Measurements from ENCODE around the gene PDE8B. TPM values are rescaled to one million over a fixed set of nuclear protein-coding genes. Genes with fewer than 3 reads are reported as not detected.

PDE8B gene
- total RNA-seq, 2 donors from 2014 or later: not detected

GRCh38 chr5:77301447-77301883 is 91.0 kb downstream of the PDE8B start:
- peaks cover 20 to 44% of the 10 kb centered on the region in 2 donors for H3K27me3 Mint-ChIP-seq
- H3K27ac Mint-ChIP-seq: no peak overlapping the region
- no peaks in the 10 kb centered on the region for H3K4me1 Mint-ChIP-seq (ENCODE audit: low read depth in 2 of 2)

GRCh38 chr5:77302247-77302646 is 91.8 kb downstream of the PDE8B start:
- H3K9me3 Mint-ChIP-seq: no peaks in the 10 kb centered on the region
- no peaks in the 10 kb centered on the region for H3K4me1 Mint-ChIP-seq (ENCODE audit: low read depth in 2 of 2)
- no peak overlapping the region for H3K27ac Mint-ChIP-seq
- no peak overlapping the region for H3K4me3 Mint-ChIP-seq
- H3K36me3 Mint-ChIP-seq: no peaks in the 10 kb centered on the region
- ATAC-seq (no peak), DNase-seq (ENCODE audit: low spot score) (no peak)
- H3K27me3 Mint-ChIP-seq: peaks cover 22 to 42% of the 10 kb centered on the region in 2 donors

More at GRCh38 chr5:77301447-77301883, 91.0 kb downstream of the PDE8B start:
- no peak for DNase-seq (ENCODE audit: low spot score)
- ATAC-seq: no peak
- Mint-ChIP-seq H3K9me3 (no peaks in the 10 kb centered on the region), H3K4me3 (no peak overlapping the region), H3K36me3 (no peaks in the 10 kb centered on the region)

- DNase-seq (ENCODE audit: low spot score) (no peak), ATAC-seq (no peak)
- Mint-ChIP-seq H3K27me3 (peaks cover 21 to 41% of the 10 kb centered on the region in 2 donors), H3K27ac (no peak overlapping the region), H3K4me1 (ENCODE audit: low read depth in 2 of 2) (no peaks in the 10 kb centered on the region), H3K36me3 (no peaks in the 10 kb centered on the region), H3K4me3 (no peak overlapping the region), H3K9me3 (no peaks in the 10 kb centered on the region)
Measured at GRCh38 chr5:77302653-77303052, 92.2 kb downstream of the PDE8B start.

GRCh38 chr5:77304388-77304787 is 93.9 kb downstream of the PDE8B start:
- DNase-seq (ENCODE audit: low spot score) (no peak), ATAC-seq (no peak)
- Mint-ChIP-seq H3K4me1 (ENCODE audit: low read depth in 2 of 2) (no peaks in the 10 kb centered on the region), H3K9me3 (no peaks in the 10 kb centered on the region), H3K4me3 (no peak overlapping the region), H3K27ac (no peak overlapping the region), H3K36me3 (no peaks in the 10 kb centered on the region), H3K27me3 (peaks cover 19 to 32% of the 10 kb centered on the region in 2 donors)

- no peaks in the 10 kb centered on the region for H3K36me3 Mint-ChIP-seq
- ATAC-seq (peak; percentile 20 to 41), DNase-seq (ENCODE audit: low spot score) (no peak)
- H3K4me3 Mint-ChIP-seq: no peak overlapping the region
- no peak overlapping the region for H3K27ac Mint-ChIP-seq
- no peaks in the 10 kb centered on the region for H3K9me3 Mint-ChIP-seq
- H3K27me3 Mint-ChIP-seq: peaks cover 19 to 32% of the 10 kb centered on the region in 2 donors
- H3K4me1 Mint-ChIP-seq (ENCODE audit: low read depth in 2 of 2): no peaks in the 10 kb centered on the region
Measured at GRCh38 chr5:77305222-77305846, 94.9 kb downstream of the PDE8B start.

- DNase-seq (ENCODE audit: low spot score) (no peak), ATAC-seq (no peak)
- no peaks in the 10 kb centered on the region for H3K36me3 Mint-ChIP-seq
- no peak overlapping the region for H3K4me3 Mint-ChIP-seq
- no peak overlapping the region for H3K27ac Mint-ChIP-seq
- H3K27me3 Mint-ChIP-seq: peaks cover 19 to 32% of the 10 kb centered on the region in 2 donors
- no peaks in the 10 kb centered on the region for H3K9me3 Mint-ChIP-seq
- H3K4me1 Mint-ChIP-seq (ENCODE audit: low read depth in 2 of 2): no peaks in the 10 kb centered on the region
Measured at GRCh38 chr5:77305956-77306355, 95.5 kb downstream of the PDE8B start.

GRCh38 chr5:77306531-77306930 is 96.1 kb downstream of the PDE8B start:
- no peak for ATAC-seq
- H3K9me3 Mint-ChIP-seq: no peaks in the 10 kb centered on the region
- H3K36me3 Mint-ChIP-seq: no peaks in the 10 kb centered on the region
- H3K4me3 Mint-ChIP-seq: no peak overlapping the region
- no peak for DNase-seq (ENCODE audit: low spot score)
- H3K27me3 Mint-ChIP-seq: peaks cover 19 to 31% of the 10 kb centered on the region in 2 donors
- no peaks in the 10 kb centered on the region for H3K4me1 Mint-ChIP-seq (ENCODE audit: low read depth in 2 of 2)
- H3K27ac Mint-ChIP-seq: no peak overlapping the region

GRCh38 chr5:77308154-77308960 is 97.9 kb downstream of the PDE8B start:
- Mint-ChIP-seq H3K36me3 (no peaks in the 10 kb centered on the region), H3K9me3 (no peaks in the 10 kb centered on the region), H3K4me1 (ENCODE audit: low read depth in 2 of 2) (no peaks in the 10 kb centered on the region), H3K27me3 (peaks cover 14 to 22% of the 10 kb centered on the region in 2 donors), H3K27ac (no peak overlapping the region), H3K4me3 (no peak overlapping the region)
- DNase-seq (ENCODE audit: low spot score): no peak
- ATAC-seq: no peak

- H3K27ac Mint-ChIP-seq: no peak overlapping the region
- peaks cover 17 to 24% of the 10 kb centered on the region in 2 donors for H3K27me3 Mint-ChIP-seq
- H3K36me3 Mint-ChIP-seq: no peaks in the 10 kb centered on the region
- ATAC-seq (no peak), DNase-seq (ENCODE audit: low spot score) (no peak)
- H3K9me3 Mint-ChIP-seq: no peaks in the 10 kb centered on the region
- no peak overlapping the region for H3K4me3 Mint-ChIP-seq
- H3K4me1 Mint-ChIP-seq (ENCODE audit: low read depth in 2 of 2): no peaks in the 10 kb centered on the region
Measured at GRCh38 chr5:77309140-77309539, 98.7 kb downstream of the PDE8B start.

GRCh38 chr5:77310494-77311213 is 100.2 kb downstream of the PDE8B start:
- Mint-ChIP-seq H3K9me3 (no peaks in the 10 kb centered on the region), H3K4me1 (ENCODE audit: low read depth in 2 of 2) (no peaks in the 10 kb centered on the region), H3K36me3 (no peaks in the 10 kb centered on the region), H3K27me3 (peaks cover 17 to 21% of the 10 kb centered on the region in 2 donors), H3K4me3 (no peak overlapping the region), H3K27ac (no peak overlapping the region)
- DNase-seq (ENCODE audit: low spot score): no peak
- no peak for ATAC-seq

GRCh38 chr5:77311214-77311571 is 100.7 kb downstream of the PDE8B start:
- Mint-ChIP-seq H3K36me3 (no peaks in the 10 kb centered on the region), H3K27ac (no peak overlapping the region), H3K27me3 (peaks cover 17 to 18% of the 10 kb centered on the region in 2 donors), H3K4me3 (no peak overlapping the region), H3K9me3 (no peaks in the 10 kb centered on the region), H3K4me1 (ENCODE audit: low read depth in 2 of 2) (no peaks in the 10 kb centered on the region)
- ATAC-seq: no peak
- DNase-seq (ENCODE audit: low spot score): no peak

GRCh38 chr5:77312413-77312812 is 101.9 kb downstream of the PDE8B start:
- H3K27me3 Mint-ChIP-seq: peaks cover 10% of the 10 kb centered on the region in 2 donors
- ATAC-seq (no peak), DNase-seq (ENCODE audit: low spot score) (no peak)
- H3K27ac Mint-ChIP-seq: no peak overlapping the region
- no peaks in the 10 kb centered on the region for H3K36me3 Mint-ChIP-seq
- H3K9me3 Mint-ChIP-seq: no peaks in the 10 kb centered on the region
- no peak overlapping the region for H3K4me3 Mint-ChIP-seq
- no peaks in the 10 kb centered on the region for H3K4me1 Mint-ChIP-seq (ENCODE audit: low read depth in 2 of 2)

- peak in 1 of 2 donors; percentile 60 for ATAC-seq
- Mint-ChIP-seq H3K27ac (no peak overlapping the region), H3K27me3 (peaks cover 9 to 10% of the 10 kb centered on the region in 2 donors), H3K4me3 (no peak overlapping the region), H3K9me3 (no peaks in the 10 kb centered on the region), H3K4me1 (ENCODE audit: low read depth in 2 of 2) (no peaks in the 10 kb centered on the region), H3K36me3 (no peaks in the 10 kb centered on the region)
- no peak for DNase-seq (ENCODE audit: low spot score)
Measured at GRCh38 chr5:77316871-77317661, 106.6 kb downstream of the PDE8B start.

All from natural killer cell treated with Interleukin-12 subunit alpha and Interleukin-12 subunit beta and Interleukin-15 and Interleukin-18, amount 100 ng/mL, for 72 hours (primary cell).